GM12875 (cell line): ENCODE results near the gene LILRA1.
A peak's percentile ranks its signal among the peaks of the same experiment; 100 is the strongest.

Experiments used
- H3K4me3 ChIP-seq: one replicate; pipeline ENCODE4 v1.5.1; 2011; ENCODE audit warnings: low read depth, low read length, control low read depth
- TF ChIP-seq, protein P1 (sequence below): IDR thresholded peaks from 2 replicates; pipeline ENCODE4 v1.5.1; 2011; ENCODE audit warnings: low read depth, mild to moderate bottlenecking, control low read depth, inconsistent platforms, low read length, moderate library complexity, borderline replicate concordance; ENCODE audit not compliant: insufficient read depth

The LILRA1 gene

DNA sequence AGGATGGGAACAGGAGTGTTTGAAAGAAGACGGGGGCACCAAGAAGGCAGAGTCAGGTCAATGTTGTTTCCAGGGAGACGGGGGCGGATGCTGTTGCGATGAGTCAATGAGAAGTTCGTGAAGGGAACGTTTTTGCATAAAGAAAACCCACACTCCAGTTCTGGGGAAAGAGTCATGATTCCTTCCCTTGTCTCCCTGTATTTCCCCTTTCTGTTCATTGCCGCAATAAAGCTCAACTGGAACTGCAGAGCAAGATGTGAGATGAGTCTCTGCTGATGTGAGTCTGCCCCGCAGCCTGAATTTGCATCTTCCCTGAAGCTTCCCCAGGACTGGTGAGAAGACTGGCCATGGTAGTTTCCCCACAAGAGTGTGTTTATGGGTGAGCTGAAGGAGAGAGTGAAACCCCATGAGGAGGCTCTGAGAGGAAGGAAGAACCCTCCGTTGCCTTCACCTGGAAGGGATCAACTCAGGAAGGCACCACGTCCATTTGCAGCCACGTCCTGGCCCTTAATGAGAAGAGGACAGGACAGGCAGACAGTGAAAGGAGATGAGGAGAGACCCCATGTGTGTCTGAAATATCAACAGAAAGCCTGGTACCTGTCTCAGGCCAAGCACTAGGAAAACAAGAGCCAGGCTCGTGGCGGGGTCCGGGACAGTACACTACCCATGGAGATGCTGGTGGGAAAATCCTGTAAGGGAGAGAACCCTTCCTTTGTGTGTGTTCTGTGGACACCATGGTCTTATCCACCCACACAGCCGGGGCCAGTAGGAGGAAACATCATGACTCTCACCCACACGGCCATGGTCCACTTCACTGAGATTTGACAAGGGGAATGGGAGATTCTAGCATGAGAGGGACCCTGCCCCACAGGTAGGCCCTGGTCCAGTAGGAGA, 13.7 kb downstream of the LILRA1 start:
- H3K4me3 ChIP-seq: peak overlapping the region; percentile 26
- TF ChIP-seq, protein P1, sequence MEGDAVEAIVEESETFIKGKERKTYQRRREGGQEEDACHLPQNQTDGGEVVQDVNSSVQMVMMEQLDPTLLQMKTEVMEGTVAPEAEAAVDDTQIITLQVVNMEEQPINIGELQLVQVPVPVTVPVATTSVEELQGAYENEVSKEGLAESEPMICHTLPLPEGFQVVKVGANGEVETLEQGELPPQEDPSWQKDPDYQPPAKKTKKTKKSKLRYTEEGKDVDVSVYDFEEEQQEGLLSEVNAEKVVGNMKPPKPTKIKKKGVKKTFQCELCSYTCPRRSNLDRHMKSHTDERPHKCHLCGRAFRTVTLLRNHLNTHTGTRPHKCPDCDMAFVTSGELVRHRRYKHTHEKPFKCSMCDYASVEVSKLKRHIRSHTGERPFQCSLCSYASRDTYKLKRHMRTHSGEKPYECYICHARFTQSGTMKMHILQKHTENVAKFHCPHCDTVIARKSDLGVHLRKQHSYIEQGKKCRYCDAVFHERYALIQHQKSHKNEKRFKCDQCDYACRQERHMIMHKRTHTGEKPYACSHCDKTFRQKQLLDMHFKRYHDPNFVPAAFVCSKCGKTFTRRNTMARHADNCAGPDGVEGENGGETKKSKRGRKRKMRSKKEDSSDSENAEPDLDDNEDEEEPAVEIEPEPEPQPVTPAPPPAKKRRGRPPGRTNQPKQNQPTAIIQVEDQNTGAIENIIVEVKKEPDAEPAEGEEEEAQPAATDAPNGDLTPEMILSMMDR: no peak

DNA sequence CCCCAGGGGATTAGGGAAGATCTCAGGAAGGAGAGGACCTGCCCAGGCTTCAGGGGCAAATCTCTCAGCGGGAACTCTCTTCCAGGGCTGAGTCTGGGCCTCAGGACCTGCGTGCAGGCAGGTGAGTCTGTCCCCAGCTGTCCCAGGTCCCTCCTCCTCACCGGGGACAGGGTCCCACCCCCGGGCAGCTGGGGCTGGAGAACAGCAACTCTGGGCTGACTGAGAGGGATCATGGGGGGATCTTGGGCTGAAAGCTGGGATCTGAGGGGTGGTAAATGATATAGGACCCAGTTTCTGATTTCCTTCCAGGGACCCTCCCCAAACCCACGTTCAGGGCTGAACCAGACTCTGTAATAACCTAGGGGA, 14.3 kb downstream of the LILRA1 start:
- TF ChIP-seq, protein P1: no peak
- no peak overlapping the region for H3K4me3 ChIP-seq

DNA sequence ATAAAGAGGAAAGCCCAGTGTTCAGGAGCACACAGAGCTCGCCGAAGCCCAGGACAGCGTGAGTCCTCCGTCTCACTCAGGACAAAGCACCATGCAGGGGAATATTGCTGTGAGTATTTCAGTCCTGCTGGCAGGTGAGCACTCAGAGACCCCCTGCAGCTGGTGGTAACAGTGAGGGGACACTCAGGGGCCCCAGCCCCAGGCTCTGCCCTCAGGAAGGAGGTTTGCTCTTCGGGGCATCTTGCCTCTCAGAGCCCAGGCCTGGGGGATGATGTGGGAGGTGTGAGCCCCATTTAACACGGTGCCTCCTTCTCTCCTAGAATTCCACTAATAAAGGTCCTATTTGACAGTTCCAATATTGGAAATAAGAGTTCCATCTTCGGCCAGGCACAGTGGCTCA, 14.8 kb downstream of the LILRA1 start:
- TF ChIP-seq, protein P1: no peak
- H3K4me3 ChIP-seq: no peak overlapping the region

DNA sequence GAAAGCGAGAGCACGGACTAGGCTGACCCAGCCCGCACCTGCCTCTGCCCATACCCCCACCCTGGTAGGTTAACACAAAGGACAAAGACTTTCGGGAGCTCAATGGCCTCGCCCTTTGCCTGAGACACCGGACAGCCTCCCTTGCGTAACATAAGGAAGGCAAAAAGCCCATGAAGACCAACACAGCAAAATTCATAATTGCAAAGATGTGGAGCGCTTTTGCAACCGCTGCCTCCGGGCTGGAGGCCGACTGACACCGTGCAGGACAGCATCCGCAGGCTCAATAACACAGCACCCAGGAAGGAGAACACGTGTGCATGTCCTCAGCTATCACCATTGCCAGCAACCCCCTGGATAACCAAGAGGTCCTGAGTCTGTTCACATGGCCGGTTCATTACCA, 15.4 kb downstream of the LILRA1 start:
- H3K4me3 ChIP-seq: no peak overlapping the region
- TF ChIP-seq, protein P1: no peak

DNA sequence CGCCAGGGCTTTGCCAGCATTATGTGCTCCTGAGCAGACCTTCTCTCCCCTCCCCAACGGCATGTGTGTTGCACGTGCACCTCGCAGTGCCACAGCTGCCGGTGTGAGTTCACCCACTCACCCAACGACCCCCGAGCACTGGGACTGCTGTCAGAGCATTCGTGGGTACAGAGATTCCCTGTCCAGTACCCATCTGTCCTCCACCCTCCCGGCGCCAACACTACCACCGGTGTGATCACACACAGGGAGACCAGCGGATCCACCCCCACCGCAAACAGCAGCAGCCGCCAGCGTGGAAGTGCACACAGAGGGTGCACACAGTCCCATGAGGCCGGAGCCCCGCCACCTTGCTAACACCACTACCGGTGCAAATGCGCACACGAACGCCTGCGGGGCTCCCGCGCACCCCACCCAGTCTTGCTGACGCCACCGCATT, 15.9 kb downstream of the LILRA1 start:
- H3K4me3 ChIP-seq: no peak overlapping the region
- TF ChIP-seq, protein P1: no peak

DNA sequence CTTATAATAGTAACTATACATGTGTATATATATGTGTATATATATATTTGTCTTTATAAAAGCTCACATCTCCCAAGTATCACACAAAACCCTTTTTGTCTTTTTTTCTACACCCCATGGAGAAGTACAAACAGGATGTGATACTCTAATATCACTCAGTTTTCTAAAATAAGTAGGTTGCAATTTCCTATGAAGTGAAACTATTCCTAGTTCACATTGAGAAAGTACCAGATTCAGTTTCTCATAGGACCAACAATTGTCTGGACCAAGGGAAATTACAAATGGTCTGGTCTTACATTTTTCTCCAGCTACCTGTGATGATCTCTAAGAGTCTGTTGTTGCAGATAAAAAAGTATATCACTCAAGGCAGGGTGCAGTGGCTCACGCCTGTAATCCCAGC, 19.0 kb downstream of the LILRA1 start:
- TF ChIP-seq, protein P1: no peak
- no peak overlapping the region for H3K4me3 ChIP-seq

DNA sequence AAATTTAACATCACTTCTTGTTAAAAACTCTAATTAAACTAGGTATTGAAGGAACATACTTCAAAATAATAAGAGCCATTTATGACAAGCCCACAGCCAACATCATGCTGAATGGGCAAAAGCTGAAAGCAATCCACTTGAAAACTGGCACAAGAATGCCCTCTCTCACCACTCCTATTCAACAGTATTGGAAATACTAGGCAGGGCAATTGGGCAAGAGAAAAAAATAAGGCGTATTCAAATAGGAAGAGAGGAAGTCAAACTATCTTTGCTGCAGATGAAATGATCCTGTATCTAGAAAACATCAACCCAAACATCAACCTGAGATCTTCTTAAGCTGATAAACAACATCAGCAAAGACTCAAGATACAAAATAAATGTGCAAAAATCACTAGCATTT, 21.3 kb downstream of the LILRA1 start:
- TF ChIP-seq, protein P1: no peak
- no peak overlapping the region for H3K4me3 ChIP-seq
